Measurements from ENCODE around the gene MYO5B.

The MYO5B gene

GRCh38 chr18:50069422-50069821 lies 125.5 kb downstream of the MYO5B start:
- TF ChIP-seq CTCF (conservative IDR thresholded peaks at IDR 0.05) = no peak
- no peak overlapping the region for H3K27ac ChIP-seq

- no peak overlapping the region for H3K27ac ChIP-seq
These were observed 129.4 kb downstream of the MYO5B start for GRCh38 chr18:50065527-50065926.

GRCh38 chr18:50065039-50065438 lies 129.9 kb downstream of the MYO5B start:
- H3K27ac ChIP-seq = no peak overlapping the region
- TF ChIP-seq CTCF (conservative IDR thresholded peaks at IDR 0.05) = no peak

More at GRCh38 chr18:50065527-50065926, 129.4 kb downstream of the MYO5B start:
- no peak for TF ChIP-seq CTCF (conservative IDR thresholded peaks at IDR 0.05)

- no peak overlapping the region for H3K27ac ChIP-seq
- TF ChIP-seq CTCF (conservative IDR thresholded peaks at IDR 0.05) = no peak
These were observed 132.9 kb downstream of the MYO5B start for GRCh38 chr18:50061876-50062517.

GRCh38 chr18:50060822-50061221 lies 134.1 kb downstream of the MYO5B start:
- H3K27ac ChIP-seq = no peak overlapping the region
- no peak for TF ChIP-seq CTCF (conservative IDR thresholded peaks at IDR 0.05)

- no peak overlapping the region for H3K27ac ChIP-seq
- no peak for TF ChIP-seq CTCF (conservative IDR thresholded peaks at IDR 0.05)
These were observed 136.2 kb downstream of the MYO5B start for GRCh38 chr18:50058731-50059130.

- no peak for TF ChIP-seq CTCF (conservative IDR thresholded peaks at IDR 0.05)
- no peak overlapping the region for H3K27ac ChIP-seq
These were observed 137.9 kb downstream of the MYO5B start for GRCh38 chr18:50057009-50057408.

Measured in VCaP (cell line).